EL (cell line): ENCODE data around the gene MMD.
"Not testable (repeated sequence)": the region's sequence is repeated elsewhere in the genome, so short reads cannot be mapped to it uniquely, and the experiment has no call there.

Experiments used
- DNase-seq: peaks from one replicate; pipeline ENCODE4 v3.0.0-alpha.2; 2016

MMD gene

DNA sequence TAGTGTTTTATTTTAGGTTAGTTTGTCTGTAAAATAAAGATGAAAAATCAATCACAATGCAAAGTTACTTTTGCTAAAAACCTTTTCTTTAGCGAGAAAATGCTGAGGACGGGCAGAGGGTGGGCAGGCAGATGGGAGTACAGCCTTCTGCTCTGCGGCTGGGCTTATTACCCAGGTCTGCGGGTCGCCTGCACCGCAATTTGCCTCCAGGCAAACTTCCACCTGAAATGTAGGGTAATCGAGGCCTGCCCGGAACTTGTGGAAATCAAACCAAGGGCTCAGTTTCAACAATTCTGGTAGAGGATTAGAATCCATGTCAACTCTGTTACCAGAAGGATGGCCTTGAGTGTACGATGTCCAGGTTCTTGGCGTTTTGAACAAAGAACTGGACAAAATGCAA, 22.3 kb upstream of the MMD start:
- no peak for DNase-seq

DNA sequence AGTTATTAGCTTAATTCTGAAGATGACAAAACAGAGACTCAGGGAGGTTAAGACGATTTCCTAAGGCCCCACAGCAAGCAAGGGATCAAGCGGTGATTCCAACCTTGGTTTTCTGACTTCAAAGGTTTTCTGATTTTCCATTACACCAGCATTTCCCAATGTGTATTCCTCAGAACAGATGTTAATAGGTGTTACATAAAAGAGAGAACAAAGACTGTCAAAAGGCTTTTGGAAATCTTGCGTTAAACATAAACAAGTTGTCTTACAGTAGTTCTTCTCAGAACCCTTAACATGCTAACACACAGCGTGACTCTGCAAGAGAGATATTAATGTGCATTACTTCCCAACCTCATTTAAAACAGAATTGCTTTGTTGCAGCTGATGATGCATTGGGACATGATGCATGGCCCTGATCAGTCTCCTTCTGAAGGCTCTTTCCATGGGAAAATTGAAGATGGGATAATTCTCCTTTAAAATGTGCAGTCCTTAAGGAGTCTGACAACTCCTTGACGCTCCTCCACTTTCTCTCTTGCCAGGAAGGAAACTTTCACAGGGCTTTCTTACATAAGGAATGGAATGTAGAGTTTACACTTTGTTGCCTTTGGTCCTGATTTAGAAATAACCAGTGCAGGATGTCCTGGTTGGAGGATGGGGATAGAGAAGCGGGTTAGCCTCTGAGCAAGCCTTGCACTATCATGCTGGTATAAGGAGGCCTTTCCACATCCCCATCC, 21.5 kb upstream of the MMD start:
- DNase-seq: no peak

DNA sequence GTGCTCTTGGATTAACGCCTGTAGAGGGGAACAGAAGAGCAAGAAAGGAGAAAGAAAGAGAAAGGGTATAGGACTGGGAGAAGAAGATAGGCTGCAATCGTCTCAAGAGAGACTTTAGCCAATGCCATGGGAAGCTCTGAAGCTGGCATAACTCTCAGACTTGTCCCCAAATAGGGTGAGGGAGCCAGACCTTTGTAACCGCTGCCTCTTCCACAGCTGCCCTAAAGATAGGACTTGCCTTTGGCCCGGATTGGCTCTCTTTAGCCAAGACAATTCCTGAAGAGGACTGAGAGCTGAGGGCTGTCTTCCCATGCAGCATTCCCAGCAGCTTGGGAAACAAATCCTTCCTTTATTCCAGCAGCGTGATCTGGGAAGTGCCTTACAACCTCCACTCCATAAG, 20.8 kb upstream of the MMD start:
- no peak for DNase-seq

DNA sequence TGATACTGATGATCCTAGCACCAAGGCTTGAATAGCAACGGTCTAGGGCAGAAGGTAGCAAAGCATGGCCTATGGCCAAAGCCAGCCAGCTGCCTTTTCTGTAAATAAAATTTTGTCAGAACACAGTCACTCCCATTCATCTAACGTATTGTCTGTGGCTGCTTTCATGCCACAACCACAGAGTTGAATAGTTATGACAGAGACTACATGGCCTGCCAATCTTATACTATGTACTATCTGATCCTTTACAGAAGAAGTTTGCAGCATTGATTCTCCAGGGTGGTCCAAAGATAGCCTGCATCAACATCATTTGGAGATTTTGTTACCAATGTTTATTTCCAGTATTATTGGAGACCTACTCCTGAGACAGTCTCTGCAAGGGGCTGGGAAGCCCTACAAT, 19.9 kb upstream of the MMD start:
- DNase-seq: no peak

DNA sequence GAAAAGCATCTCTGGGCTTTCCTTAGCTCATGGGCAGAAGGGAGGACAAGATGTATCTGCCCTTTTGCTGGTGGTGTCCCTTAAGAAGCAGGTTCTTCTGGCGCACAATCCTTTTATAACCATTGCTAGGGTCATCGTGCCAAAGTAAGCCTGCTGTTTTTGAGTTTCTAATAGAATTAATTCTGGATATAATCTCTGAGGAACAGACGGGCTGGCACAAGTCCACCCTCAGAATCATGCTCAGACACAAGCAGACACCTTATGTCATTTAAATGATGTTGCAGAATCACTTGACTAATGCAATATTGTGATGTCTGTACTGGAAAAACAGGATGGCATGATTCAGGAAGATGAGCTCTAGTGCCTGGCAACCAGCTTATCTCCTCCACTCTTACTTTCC, 18.8 kb upstream of the MMD start:
- DNase-seq: no peak

DNA sequence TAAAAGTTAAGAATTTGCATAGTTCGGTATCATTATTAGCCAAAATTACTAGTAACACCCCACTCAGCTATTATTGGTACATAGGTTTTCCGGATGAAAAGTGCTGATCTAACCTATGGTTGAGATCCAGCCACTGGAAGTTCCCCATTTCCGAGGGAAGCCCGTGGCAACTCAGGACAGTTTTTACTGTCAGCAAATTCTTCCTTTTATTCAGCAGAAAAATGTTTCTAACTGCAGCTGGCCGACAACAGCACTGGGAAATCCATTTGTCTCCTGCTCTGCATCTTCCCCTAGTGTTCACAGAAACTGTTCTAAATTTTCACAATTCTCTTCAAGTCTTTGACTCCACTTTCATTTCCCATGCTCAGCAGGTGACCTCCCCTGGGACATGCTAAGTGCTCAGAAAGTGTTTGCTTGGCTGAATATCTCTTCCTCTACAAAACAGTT, 15.5 kb upstream of the MMD start:
- no peak for DNase-seq

DNA sequence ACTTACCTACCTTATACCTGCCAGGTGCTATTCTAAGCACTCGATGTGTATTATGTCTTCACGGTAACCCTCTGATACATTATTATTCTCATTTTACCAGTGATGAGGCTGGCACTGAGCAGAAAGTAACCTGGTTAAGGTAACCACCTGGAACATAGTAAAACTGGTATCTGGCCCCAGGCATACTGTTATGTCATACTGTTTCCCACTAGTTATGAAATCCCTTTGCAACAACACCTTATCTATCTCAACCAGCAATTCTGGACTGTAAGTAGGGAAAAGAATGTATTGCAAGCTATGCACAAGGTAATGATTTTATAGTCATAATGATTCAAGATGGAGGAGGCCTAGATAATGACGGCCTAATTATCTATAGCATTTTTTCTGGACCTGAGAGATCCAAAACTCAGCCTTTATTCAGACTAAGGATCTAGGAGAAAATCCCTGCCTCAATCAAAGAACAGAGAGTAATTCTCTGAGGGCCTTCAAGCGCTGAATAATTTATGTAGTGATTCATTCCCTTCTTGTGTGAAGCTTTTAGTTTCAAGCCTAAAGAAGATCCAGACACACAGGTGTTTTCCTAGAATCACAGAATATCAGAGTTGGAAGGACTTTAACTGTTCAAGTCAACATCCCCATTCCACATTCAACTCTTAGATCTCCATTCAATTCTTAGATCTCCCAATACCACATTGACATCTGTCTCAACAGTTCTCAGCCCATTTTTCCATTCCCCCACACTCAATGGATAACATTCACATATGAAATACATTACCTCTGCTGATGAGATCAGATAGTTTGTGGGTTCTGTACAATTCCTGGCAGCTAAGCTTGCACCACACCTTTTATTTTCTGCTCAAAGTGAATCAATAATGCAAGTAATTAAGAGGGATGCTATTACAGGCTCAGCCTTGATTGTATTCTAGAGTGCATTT, 14.9 kb upstream of the MMD start:
- no peak for DNase-seq

DNA sequence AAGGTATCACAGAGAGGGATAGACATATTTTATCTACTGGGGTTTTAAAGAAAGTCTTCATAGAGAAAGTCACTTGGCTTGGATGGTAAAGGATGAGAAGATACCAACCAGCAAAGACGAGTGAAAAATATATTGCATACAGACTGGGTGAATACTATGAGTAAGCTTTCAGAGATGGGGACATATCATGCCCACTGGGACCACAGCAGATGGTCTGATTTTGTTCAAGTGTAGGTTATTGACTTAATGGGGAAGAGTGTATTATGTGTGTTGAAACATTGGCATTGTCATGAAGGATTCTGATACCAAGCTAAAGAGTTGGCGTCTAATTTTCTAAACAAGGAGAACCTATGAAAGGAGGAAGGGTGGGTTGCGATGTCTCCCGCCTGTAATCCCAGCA, 13.8 kb upstream of the MMD start:
- DNase-seq: no peak

DNA sequence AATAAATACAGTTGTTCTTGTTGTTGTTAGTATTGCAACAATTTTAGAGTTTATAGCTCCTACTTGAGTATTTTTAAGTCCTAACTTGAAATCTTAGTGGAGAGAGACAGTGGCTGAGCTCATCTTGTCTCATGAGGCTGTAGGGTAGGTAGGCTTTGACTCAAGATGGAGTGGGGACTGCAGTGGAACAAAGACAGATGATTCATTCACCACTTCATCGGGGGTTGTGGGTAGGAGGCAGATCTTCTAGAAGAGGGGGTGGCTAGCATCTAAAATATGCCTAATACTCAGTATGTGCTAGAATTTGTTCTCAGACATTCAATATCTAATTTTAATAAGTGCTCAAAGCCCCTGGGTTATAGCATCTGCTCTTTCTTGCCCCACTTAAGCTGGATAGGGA, 13.1 kb upstream of the MMD start:
- DNase-seq: peak; percentile 34

DNA sequence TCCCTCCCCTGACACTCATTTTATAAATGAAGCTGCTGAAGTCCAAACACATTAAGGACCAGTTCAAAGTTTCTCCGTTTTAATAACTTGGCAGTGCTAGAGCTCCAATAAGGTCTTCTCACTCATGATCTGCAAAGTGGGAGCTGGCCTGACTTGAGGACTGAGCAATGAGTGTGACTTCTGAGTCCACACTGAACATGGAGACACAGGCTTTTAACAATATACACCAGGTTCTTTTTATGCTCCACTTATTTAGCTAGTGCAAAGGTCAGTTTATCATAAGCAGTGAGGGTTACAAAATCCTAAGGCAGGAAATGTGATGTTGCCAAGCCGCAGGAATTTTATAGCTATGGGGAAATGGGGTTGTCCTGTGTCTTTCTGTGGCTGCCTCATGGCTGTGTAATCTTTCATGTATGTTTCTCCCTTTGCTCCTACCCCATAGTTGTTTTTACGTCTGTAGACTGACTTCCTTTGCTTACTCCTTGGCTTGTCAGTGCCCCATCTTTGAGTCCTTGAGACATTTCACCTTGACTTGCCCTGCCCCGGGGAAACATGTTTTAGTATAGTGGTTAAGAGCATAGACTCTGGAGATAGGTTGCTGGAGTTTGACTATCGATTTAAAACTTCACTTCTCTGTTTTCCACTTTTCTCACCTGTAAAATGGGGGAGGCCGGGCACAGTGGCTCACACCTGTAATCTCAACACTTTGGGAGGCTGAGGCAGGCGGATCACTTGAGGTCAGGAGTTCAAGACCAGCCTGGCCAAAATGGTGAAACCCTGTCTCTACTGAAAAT, 12.2 kb upstream of the MMD start:
- peak; percentile 95 for DNase-seq

DNA sequence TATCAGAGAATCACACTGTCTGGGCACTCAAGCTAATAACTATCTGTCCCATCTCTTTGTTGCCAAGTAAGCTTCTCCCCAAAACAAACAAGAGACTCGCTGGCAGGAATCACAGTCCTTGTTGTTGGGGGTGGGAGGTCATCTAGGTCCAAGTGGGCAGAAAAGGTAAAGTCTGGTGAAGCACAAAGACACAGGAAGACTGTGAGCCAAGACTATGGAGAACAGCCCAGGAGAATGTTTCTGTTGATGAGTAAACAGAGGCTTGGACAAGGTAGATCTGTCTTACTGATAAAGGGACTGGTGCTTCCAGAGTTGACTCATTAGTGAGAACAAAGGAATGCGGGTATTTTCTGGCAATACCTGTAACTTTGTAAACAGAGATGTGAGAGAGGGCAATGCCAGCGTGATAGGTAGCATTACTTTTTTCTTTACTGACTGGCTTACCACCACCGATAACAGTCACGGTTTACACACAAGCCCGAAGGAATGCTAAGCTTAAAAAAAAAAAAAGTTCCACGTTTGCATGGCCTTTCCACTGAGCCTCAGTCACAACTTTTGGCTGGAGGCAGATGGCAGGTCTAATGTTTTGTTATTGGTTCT, 11.5 kb upstream of the MMD start:
- DNase-seq: peak; percentile 49

DNA sequence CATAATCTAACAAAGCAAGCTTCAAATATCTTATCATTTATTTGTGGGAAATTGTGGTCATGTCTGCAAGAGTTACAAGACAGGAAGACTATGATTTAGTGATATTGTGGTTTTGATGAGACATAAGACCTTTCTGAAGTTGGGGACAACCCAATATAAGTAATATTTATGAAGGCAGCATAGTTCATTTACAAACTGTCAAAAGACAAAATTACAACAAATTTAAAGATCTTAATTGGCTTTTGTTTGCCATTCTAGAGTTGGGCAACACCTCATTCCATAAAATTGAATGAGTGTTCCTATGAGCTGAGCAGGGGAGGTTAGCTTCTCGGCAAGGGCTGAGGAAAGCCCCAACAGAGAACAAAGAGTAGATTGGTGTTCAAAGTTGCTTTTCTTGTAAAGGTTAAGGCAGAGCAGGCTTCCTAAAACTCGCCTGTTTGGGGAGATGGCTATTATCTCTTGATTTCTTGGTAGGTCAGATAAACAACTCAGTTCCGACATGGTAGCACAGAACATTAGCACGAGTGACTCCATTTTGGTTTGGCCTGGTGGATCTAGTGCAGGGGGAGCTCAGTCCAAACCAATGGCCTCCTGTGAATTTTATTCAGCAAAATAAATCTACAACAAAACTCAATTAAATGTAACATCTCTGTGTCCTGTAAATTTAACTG, 10.9 kb upstream of the MMD start:
- no peak for DNase-seq

DNA sequence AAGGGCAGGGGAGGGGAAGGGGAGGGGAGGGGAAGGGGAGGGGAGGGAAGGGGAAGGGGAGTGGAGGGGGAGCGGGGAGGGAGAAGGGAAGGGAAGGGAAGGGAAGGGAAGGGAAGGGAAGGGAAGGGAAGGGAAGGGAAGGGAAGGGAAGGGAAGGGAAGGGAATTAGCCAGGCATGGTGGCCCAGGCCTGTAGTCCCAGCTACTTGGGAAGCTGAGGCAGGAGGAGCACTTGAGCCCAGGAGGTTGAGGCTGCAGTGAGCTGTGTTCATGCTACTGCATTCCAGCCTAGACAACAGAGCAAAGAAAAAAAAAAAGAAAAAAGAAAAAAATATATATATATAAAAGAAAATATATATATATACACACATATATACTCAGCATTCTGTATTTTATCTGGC, 10.3 kb upstream of the MMD start:
- not testable (repeated sequence) for DNase-seq

DNA sequence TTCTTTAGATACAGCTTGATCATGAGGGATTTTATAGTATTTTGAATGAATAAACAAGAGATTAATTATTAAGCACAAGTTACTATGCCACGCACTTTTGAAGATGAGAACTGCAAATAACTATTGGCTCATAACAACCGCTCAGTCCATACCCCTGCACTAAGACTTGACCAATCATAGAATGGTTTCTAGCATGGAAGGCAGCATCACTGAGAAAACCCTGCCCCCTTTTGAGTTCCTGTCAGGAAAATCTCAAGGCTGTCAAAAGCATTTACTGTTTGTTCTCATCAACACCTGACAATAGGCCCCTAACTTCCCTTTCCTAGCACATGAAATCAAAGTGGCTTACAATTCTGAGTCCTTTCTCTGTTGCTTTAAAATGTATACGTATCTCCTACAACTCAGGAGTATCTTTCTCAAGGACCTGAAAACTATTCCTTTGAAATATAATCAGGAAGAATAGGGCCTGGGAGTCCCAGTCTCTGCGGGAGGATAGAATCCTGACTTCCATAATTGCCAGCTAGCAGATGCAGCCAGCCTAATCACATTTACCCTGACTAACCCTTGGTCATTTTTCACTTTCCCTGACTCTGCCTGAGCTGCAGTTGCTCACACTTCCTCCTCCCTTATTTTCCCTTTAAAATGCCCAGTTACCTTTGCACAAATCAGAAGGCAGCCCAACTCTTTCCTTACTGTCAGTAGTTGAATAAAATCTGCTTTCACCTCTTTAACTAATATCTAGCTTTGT, 9.1 kb upstream of the MMD start:
- no peak for DNase-seq

DNA sequence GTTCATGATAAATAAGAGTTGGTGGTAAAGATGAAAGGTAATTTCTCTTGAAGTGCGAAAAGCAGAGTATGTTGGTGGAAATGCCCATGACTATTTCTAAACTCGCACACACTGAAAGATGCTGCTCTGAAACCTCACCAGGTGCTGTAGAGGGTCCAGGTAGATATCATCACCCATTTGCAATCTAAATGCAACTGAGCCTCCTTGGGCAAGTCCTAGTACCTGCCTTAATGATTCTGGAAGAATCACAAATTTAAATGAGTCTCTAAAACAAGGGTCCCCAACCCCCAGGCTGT, 5.9 kb upstream of the MMD start:
- DNase-seq: no peak

DNA sequence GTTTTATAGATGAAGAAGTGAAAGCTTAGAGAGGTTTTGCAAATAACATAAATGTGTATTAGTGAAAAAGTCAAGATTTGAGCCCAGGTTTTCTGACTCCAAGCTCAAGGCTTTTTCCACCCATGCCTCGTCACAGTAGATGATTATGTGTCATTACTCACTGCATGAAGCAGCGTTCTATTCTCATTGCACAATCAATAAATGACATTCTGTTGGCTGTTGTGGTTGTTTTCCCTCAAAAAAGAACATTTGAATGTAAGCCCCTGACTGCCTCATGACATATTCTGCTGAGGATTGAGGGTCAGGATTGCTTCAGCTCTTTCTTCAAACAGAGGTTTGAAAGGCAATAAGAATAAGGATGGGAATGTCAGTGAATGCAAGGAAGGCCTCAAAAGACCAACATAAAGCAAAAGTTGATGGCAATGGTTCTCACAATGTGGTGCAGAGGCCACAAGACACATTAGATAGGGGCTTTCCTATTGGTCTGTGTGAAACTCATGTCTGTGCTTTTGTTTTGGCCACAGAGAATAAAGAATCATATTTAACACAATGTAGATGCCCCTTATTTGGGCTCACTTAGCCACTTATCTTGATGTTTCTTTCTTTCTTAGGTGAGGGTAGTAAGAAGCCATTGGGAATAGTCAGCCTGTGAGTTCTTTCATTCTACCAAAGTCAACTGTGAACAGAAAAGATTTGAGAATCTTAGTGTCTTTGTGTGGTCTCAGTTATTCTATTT, 5.4 kb upstream of the MMD start:
- DNase-seq: peak; percentile 13

DNA sequence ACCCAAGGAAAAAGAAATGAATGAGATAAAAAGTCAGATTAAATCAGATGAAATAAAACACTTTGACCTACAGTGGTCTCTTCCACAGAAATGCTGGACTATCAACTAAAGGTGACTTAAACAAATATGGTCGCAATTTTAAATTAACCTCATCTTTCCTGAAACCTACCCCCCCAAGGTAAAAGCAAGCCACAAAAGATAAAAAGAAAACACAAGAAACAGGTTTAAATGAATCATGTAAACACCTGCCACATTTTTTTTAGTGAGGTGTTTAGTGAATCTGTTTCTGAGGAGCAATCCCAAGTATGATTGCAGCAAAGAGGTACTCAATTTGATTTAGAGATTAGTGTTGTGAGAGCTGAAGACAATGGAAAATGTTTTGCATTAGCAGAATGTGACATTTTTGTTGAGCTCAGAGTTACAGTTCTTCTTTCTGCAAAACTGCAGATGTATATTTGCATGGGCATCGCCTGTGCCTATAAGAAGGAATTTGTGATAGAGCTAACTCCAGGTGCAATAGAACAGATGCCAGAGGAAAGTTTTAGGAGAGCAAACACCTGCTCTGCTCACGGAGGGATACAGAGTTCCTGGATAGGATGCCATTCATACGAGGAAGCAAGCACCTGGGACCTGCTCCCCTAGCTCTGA, 3.4 kb upstream of the MMD start:
- DNase-seq: no peak

DNA sequence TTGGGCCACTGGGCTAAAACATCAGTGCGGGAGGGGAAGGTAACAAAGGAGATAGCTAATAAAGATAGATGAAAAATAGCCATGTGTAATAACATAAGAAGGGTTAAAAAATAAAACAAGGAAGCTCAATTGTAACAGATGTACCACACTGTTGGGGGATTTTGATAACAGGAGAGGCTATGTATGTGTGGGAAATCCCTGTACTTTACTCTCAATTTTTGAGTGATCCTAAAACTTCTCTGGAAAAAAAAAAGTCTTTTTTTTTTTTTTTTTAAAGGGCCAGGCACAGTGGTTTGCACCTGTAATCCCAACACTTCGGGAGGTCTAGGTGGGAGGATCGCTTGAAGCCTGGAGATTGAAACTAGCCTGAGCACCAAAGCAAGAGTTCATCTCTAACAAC, 1.9 kb upstream of the MMD start:
- no peak for DNase-seq

DNA sequence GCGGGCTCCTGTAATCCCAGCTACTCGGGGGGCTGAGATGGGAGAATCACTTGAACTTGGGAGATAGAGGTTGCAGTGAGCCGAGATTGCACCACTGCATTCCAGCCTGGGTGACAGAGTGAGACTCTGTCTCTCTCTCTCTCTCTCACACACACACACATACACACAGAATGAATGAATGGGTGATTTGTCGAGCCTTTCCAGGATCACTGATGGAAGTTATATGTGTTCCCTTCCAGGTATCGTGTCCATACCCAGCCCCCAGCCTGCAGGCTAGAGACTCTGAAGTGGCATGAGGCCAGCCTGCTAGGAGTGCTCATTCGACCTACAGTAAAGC, 1.2 kb upstream of the MMD start:
- DNase-seq: not testable (repeated sequence)

DNA sequence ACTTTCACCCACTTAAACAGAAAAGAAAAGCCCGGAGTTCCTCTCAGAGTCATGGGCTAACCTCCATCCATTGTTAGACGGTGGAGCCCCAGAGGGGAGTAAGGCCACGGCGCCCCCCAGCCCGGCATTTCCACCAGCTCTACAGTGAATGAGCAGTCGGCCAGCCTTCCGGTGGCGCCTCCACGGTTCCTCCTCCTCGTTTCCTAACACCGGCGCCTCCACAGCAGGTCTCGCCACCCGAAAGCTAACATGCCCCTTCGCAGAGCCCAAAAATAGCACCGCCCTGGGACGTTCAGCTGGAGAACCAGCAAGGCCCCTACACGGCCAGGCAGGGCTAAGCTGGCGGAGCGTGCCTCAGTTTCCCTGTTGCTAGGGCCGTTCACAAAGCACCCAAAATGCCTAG, 858 bp downstream of the MMD start:
- DNase-seq: peak; percentile 33
